Esophagus squamous epithelium (tissue), 5 donors: ENCODE data around the gene SF1. TPM values are rescaled to one million over a fixed set of nuclear protein-coding genes. Genes with fewer than 3 reads are reported as not detected.

Experiments used
- DNase-seq: peaks from one replicate; lab custom pipeline; 2025; lab: John Stamatoyannopoulos, UW
- H3K27ac ChIP-seq, 4 donors: fragments of 200-600 bp; sonication (generic); one replicate each; pipeline ENCODE4 v1.5.1; 2016 to 2019; ENCODE audit warnings: mild to moderate bottlenecking in 1 of 4
- H3K27me3 ChIP-seq, 4 donors: fragments of 200-600 bp; sonication (generic); 1 replicate in 3 of 4; 2 replicates in 1 of 4; pipeline versions ENCODE4 v1.5.1 to v1.6.0; 2017 to 2021; ENCODE audit warnings: antibody characterized with exemption in 1 of 4
- H3K36me3 ChIP-seq, 3 donors: fragments of 200-600 bp; sonication (generic); one replicate each; pipeline ENCODE4 v1.5.1; 2016 to 2019
- H3K4me1 ChIP-seq, 3 donors: fragments of 200-600 bp; sonication (generic); one replicate each; pipeline ENCODE4 v1.5.1; 2017 to 2019
- H3K4me3 ChIP-seq, 4 donors: fragments of 200-600 bp; sonication (generic); 1 replicate in 3 of 4; 2 replicates in 1 of 4; pipeline ENCODE4 v1.5.1; 2016 to 2019; ENCODE audit warnings: mild to moderate bottlenecking in 2 of 4, moderate library complexity in 1 of 4
- H3K9me3 ChIP-seq, 3 donors: fragments of 200-600 bp; sonication (generic); one replicate each; pipeline ENCODE4 v1.5.1; 2016 to 2019
- POLR2A ChIP-seq, 4 donors: fragments of 450-650 bp; IDR thresholded peaks; one replicate each; pipeline ENCODE4 v1.6.1; 2017; ENCODE audit warnings: antibody characterized with exemption in 4 of 4, mild to moderate bottlenecking in 4 of 4, moderate library complexity in 3 of 4
- WGBS, 2 donors: methylation state at CpG; one replicate each; pipeline ENCODE4 v1.1.5; 2018; 5-methylcytosine and 5-hydroxymethylcytosine counted together
- intact Hi-C: fragments of 100-400 bp; cut with DNase I; formaldehyde crosslinking; loops from one replicate; pipeline ENCODE4 v1.15.0; 2022
- total RNA-seq, 4 donors: library from RNA; depleted of rRNA; stranded (reverse); fragments of >200 nt; gene quantifications; one replicate each; pipeline ENCODE4 v1.1.0, GENCODE V29; 2016
- TF ChIP-seq, protein P1 (sequence below), 6 experiments: fragments of 450-650 bp in 4 of 6; fragments of 200-600 bp in 2 of 6; sonication (generic) in 2 of 6; IDR thresholded peaks; one replicate each; pipeline ENCODE4 v1.5.1; 2016 to 2019; ENCODE audit warnings: antibody characterized with exemption in 6 of 6, mild to moderate bottlenecking in 4 of 6, moderate library complexity in 4 of 6
- donor health status: DM: yes; HTN: yes; CAD: no.

The SF1 gene
- total RNA-seq, 4 donors from 2014 or later, result 136 to 292 (median 223) TPM

DNA sequence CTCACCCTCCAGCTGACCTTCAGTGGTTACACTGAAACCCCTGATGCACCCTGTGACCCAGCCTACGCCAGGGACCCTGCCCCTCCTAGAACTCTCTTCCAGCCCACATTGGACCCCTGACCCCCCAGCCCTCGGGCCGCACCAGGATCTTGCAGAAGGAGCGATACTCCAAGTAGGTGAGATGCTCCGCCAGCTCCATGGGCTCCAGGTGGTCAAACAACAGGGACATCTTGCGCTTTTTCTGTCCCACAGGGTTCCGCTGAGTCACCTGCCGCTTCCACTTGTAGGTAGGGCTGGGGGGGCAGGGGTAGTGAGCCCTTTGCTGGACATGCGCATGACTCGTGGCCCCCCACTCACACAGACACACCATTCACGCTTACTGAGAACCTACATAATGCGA is 38.5 kb downstream of the SF1 start:
- Histone ChIP-seq H3K4me3 (no peak overlapping the region), H3K36me3 (no peaks in the 10 kb centered on the region), H3K27me3 (peaks cover 0 to 61% (median 8%) of the 10 kb centered on the region in 4 donors), H3K4me1 (peaks cover 23 to 42% (median 26%) of the 10 kb centered on the region in 3 donors), H3K9me3 (no peaks in the 10 kb centered on the region), H3K27ac (no peak overlapping the region)
- intact Hi-C loops, result no loop called here
- WGBS, 2 donors, result 84 to 91% methylated on average over 5 to 6 of the region's 12 CpGs
- TF ChIP-seq, protein P1, sequence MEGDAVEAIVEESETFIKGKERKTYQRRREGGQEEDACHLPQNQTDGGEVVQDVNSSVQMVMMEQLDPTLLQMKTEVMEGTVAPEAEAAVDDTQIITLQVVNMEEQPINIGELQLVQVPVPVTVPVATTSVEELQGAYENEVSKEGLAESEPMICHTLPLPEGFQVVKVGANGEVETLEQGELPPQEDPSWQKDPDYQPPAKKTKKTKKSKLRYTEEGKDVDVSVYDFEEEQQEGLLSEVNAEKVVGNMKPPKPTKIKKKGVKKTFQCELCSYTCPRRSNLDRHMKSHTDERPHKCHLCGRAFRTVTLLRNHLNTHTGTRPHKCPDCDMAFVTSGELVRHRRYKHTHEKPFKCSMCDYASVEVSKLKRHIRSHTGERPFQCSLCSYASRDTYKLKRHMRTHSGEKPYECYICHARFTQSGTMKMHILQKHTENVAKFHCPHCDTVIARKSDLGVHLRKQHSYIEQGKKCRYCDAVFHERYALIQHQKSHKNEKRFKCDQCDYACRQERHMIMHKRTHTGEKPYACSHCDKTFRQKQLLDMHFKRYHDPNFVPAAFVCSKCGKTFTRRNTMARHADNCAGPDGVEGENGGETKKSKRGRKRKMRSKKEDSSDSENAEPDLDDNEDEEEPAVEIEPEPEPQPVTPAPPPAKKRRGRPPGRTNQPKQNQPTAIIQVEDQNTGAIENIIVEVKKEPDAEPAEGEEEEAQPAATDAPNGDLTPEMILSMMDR (IDR thresholded peaks at IDR 0.05), result no peak
- no peak for TF ChIP-seq POLR2A (IDR thresholded peaks at IDR 0.05)
- DNase-seq, result no peak

DNA sequence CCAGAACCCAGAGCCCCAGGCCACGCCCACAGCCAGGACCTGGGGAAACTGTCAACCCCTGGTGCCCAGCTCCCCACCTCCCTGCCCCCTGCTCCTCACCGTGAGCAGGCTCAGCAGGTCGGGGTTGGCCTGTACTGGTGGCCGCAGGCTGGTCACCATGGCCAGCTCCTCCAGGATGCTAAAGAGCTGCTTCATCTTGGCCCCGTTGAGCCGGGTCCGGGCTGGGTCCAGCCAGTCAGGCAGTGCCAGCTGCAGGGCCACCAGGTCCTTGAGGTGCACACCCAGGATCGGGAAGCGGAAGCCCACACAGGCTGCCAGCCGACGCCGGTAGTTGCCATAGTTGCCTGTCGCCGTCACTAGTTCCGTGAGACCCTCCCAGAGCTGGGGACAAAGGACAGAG is 41.7 kb downstream of the SF1 start:
- no peak for DNase-seq
- TF ChIP-seq, protein P1 (IDR thresholded peaks at IDR 0.05), result no peak
- no peak for TF ChIP-seq POLR2A (IDR thresholded peaks at IDR 0.05)

DNA sequence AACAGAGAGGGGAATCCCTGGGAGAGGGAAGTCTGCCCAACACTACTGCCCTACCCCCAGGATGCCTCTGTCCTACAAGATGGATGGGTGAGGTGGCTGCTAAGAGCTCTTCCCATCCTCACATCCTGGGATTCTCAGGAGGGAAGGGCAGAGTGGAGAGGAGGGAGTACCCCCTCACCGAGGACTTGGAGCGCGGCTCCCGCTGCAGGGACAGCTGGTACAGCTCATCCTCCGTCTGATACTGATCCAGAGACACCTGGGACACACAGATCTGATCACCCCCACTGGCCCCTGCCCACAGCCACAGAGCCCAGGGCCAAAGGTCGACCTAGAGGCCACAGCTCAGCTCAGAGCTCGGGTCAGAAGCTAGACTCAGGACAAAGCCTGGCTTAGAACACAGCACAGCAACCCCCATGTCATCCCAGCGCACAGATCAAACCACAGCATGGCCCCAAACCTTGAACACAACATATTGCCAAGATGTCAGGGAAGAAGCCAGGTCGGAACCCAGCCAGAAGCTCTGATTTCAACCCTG is 42.5 kb downstream of the SF1 start:
- WGBS, 2 donors, result 79 to 95% methylated on average over 2 to 4 of the region's 9 CpGs
- TF ChIP-seq POLR2A (IDR thresholded peaks at IDR 0.05), result no peak
- TF ChIP-seq, protein P1 (IDR thresholded peaks at IDR 0.05), result no peak
- H3K27me3 ChIP-seq, result peaks cover 0 to 21% (median 0%) of the 10 kb centered on the region in 4 donors
- peaks cover 0 to 3% (median 0%) of the 10 kb centered on the region in 3 donors for H3K36me3 ChIP-seq
- H3K27ac ChIP-seq, result no peak overlapping the region
- intact Hi-C loops, result no loop called here
- no peak for DNase-seq
- H3K9me3 ChIP-seq, result no peaks in the 10 kb centered on the region
- H3K4me1 ChIP-seq, result peaks cover 0 to 5% (median 4%) of the 10 kb centered on the region in 3 donors
- no peak overlapping the region for H3K4me3 ChIP-seq

More for the DNA sequence above, 41.7 kb downstream of the SF1 start:
- H3K9me3 ChIP-seq, result no peaks in the 10 kb centered on the region
- peaks cover 0 to 29% (median 1%) of the 10 kb centered on the region in 4 donors for H3K27me3 ChIP-seq
- intact Hi-C loops, result no loop called here
- no peak overlapping the region for H3K27ac ChIP-seq
- H3K4me3 ChIP-seq, result no peak overlapping the region
- 100% methylated on average over 1 of the region's 15 CpGs; no CpG with 5 or more reads in 1 of the 2 donors for WGBS, 2 donors
- H3K36me3 ChIP-seq, result peaks cover 0 to 3% (median 0%) of the 10 kb centered on the region in 3 donors
- peaks cover under 1 to 10% (median 4%) of the 10 kb centered on the region in 3 donors for H3K4me1 ChIP-seq

DNA sequence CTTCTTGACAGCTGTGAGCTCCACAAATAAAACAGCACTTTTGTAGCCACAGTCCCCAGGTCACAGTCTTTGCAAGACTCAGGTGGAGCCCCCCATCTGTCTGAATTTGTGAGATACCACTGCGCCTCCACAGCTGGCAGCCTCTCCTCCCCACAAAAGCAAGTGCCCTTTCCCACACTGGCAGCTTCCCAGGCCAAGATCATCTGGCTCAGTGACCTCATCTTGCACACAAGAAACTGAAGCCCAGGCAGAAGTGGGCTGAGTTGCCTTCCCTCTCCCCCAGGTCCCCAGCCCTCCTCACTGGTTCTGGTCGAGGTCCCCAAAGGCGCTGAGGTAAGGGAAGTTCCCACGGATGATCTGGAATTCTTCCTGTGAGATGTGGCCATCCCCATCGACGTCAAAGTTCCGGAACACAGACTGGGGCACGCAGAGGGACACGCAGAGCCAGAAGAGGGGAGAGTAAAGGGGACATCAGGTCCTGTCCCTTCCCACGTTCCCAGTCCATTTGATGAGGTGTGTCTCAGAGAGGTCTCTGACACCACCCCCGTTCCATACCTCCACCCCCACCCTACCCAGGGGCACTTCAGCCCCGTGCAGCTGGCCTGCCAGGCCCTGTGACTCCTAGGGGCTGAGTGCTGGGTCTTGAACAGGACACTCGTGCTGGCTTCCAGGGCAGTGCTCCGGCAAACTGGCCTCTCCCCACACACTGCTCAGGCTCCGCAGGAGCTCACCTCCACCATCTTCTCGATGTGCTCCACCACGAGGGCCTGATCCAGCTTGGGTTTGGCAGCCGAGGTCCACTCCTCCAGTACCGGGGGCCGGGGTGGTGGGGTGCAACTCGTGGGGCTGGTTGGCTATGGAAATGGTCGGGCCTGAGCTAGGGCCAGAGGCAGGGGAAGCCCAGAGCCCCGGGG is 43.3 kb downstream of the SF1 start:
- intact Hi-C loops, result no loop called here

More for the DNA sequence above, 43.3 kb downstream of the SF1 start:
- H3K4me1 ChIP-seq, result peaks cover 0 to 5% (median 4%) of the 10 kb centered on the region in 3 donors
- H3K27ac ChIP-seq, result no peak overlapping the region
- TF ChIP-seq, protein P1 (IDR thresholded peaks at IDR 0.05), result no peak
- no peak for TF ChIP-seq POLR2A (IDR thresholded peaks at IDR 0.05)
- no peak overlapping the region for H3K4me3 ChIP-seq
- WGBS, 2 donors, result 71 to 79% methylated on average over 10 to 12 of the region's 23 CpGs
- peaks cover 0 to 21% (median 0%) of the 10 kb centered on the region in 4 donors for H3K27me3 ChIP-seq
- H3K9me3 ChIP-seq, result no peaks in the 10 kb centered on the region
- no peak for DNase-seq
- H3K36me3 ChIP-seq, result peaks cover 0 to 3% (median 0%) of the 10 kb centered on the region in 3 donors
